ENCODE data around the gene SEC11C. TPM values are rescaled to one million over a fixed set of nuclear protein-coding genes. Genes with fewer than 3 reads are reported as not detected.
"Not testable (repeated sequence)": the region's sequence is repeated elsewhere in the genome, so short reads cannot be mapped to it uniquely, and the experiment has no call there.

The SEC11C gene
- polyA plus RNA-seq, 3 donors = 14.9 to 98.4 (median 98.0) TPM

- TF ChIP-seq CTCF (IDR thresholded peaks at IDR 0.05) = no peak
- Histone ChIP-seq H3K27me3 (ENCODE audit: control insufficient read depth in 2 of 2, insufficient read depth in 2 of 2, low read length in 2 of 2) (peaks cover 0 to 2% of the 10 kb centered on the region in 2 donors), H3K4me1 (ENCODE audit: control insufficient read depth in 1 of 2, insufficient read depth in 2 of 2, low read length in 2 of 2) (peaks cover 8 to 17% of the 10 kb centered on the region in 2 donors), H3K4me2 (replicated peaks; ENCODE audit: extremely low read depth, low read length, poor library complexity, severe bottlenecking) (no peak overlapping the region), H3K79me2 (ENCODE audit: insufficient read depth, low read length) (peaks cover 22% of the 10 kb centered on the region), H3K9ac (ENCODE audit: insufficient read depth, low read length, poor library complexity, severe bottlenecking) (no peak overlapping the region), H3K27ac (ENCODE audit: low read depth in 1 of 2, low read length in 2 of 2) (no peak overlapping the region), H2AFZ (ENCODE audit: insufficient read depth, low read depth, low read length, poor library complexity, severe bottlenecking) (no peak overlapping the region), H4K20me1 (ENCODE audit: insufficient read depth, low read length) (peaks cover 4% of the 10 kb centered on the region), H3K9me3 (replicated peaks in 1 of 2; ENCODE audit: control insufficient read depth in 1 of 2, insufficient read depth in 1 of 2, low read length in 2 of 2) (no peaks in the 10 kb centered on the region), H3K4me3 (replicated peaks in 1 of 3; ENCODE audit: low read depth in 2 of 3, low read length in 3 of 3) (no peak overlapping the region), H3K36me3 (replicated peaks in 1 of 2; ENCODE audit: control insufficient read depth in 1 of 2, insufficient read depth in 2 of 2, low read length in 2 of 2) (no peaks in the 10 kb centered on the region)
- H3K9me3 Mint-ChIP-seq = no peaks in the 10 kb centered on the region
- intact Hi-C loops (cut with micrococcal nuclease) = no loop called here
- H3K27me3 Mint-ChIP-seq (ENCODE audit: low read depth in 3 of 3) = peaks cover 0 to 8% (median 1%) of the 10 kb centered on the region in 3 donors
- H3K4me3 Mint-ChIP-seq = no peak overlapping the region
- WGBS (ENCODE audit: insufficient coverage) = 90% methylated on average over 4 of the region's 6 CpGs
- peaks cover 0 to 1% of the 10 kb centered on the region in 2 donors for H3K36me3 Mint-ChIP-seq
- H3K27ac Mint-ChIP-seq = no peak overlapping the region
- H3K4me1 Mint-ChIP-seq = peaks cover 17% of the 10 kb centered on the region
- DNase-seq = no peak
These were observed 2.6 kb downstream of the SEC11C start for GRCh38 chr18:59142274-59142673.

GRCh38 chr18:59142800-59143416 lies 3.2 kb downstream of the SEC11C start:
- peaks cover 17% of the 10 kb centered on the region for H3K4me1 Mint-ChIP-seq
- H3K4me3 ChIP-seq (replicated peaks in 1 of 3; ENCODE audit: low read depth in 2 of 3, low read length in 3 of 3); H3K36me3 Mint-ChIP-seq; intact Hi-C loops (cut with micrococcal nuclease); H3K27me3 ChIP-seq (ENCODE audit: control insufficient read depth in 2 of 2, insufficient read depth in 2 of 2, low read length in 2 of 2); H3K9me3 Mint-ChIP-seq; H3K27me3 Mint-ChIP-seq (ENCODE audit: low read depth in 3 of 3); H2AFZ ChIP-seq (ENCODE audit: insufficient read depth, low read depth, low read length, poor library complexity, severe bottlenecking); DNase-seq; H3K9me3 ChIP-seq (replicated peaks in 1 of 2; ENCODE audit: control insufficient read depth in 1 of 2, insufficient read depth in 1 of 2, low read length in 2 of 2); H3K36me3 ChIP-seq (replicated peaks in 1 of 2; ENCODE audit: control insufficient read depth in 1 of 2, insufficient read depth in 2 of 2, low read length in 2 of 2); H3K9ac ChIP-seq (ENCODE audit: insufficient read depth, low read length, poor library complexity, severe bottlenecking); H4K20me1 ChIP-seq (ENCODE audit: insufficient read depth, low read length); H3K27ac Mint-ChIP-seq; H3K27ac ChIP-seq (ENCODE audit: low read depth in 1 of 2, low read length in 2 of 2); H3K4me3 Mint-ChIP-seq; H3K4me2 ChIP-seq (replicated peaks; ENCODE audit: extremely low read depth, low read length, poor library complexity, severe bottlenecking): not testable (repeated sequence)
- Histone ChIP-seq H3K79me2 (ENCODE audit: insufficient read depth, low read length) (peaks cover 22% of the 10 kb centered on the region), H3K4me1 (ENCODE audit: control insufficient read depth in 1 of 2, insufficient read depth in 2 of 2, low read length in 2 of 2) (peaks cover 8 to 17% of the 10 kb centered on the region in 2 donors)
- 93% methylated on average over 3 of the region's 11 CpGs for WGBS (ENCODE audit: insufficient coverage)

All from CD14-positive monocyte (primary cell).